Natural killer cell treated with Interleukin-12 subunit alpha and Interleukin-12 subunit beta and Interleukin-15 and Interleukin-18, amount 100 ng/mL, for 72 hours (primary cell): ENCODE measurements around the gene SIX5. TPM values are rescaled to one million over a fixed set of nuclear protein-coding genes. Genes with fewer than 3 reads are reported as not detected.
"Not testable (repeated sequence)": the region's sequence is repeated elsewhere in the genome, so short reads cannot be mapped to it uniquely, and the experiment has no call there.

Experiments
- ATAC-seq, 2 donors: fragments of 150-1000 bp; cut with Tn5 transposase in 1 of 2; sonication (Bioruptor Pico), chemical (Tn5 transposase) in 1 of 2; 2 replicates each; pipeline ENCODE4 v1.10.0; 2021
- DNase-seq: peaks from one replicate; pipeline ENCODE4 v3.0.0; 2022; ENCODE audit warnings: low spot score
- H3K27ac Mint-ChIP-seq, 2 donors: 1 replicate in 1 of 2; 2 replicates in 1 of 2; pipeline ENCODE4 v1.8.0; 2022; ENCODE audit warnings: mixed read lengths in 2 of 2, mild to moderate bottlenecking in 1 of 2, moderate library complexity in 1 of 2
- H3K27me3 Mint-ChIP-seq, 2 donors: 1 replicate in 1 of 2; 2 replicates in 1 of 2; pipeline ENCODE4 v1.8.0; 2022; ENCODE audit warnings: mixed read lengths in 2 of 2
- H3K36me3 Mint-ChIP-seq: one replicate; pipeline ENCODE4 v1.8.0; 2022; ENCODE audit warnings: mixed read lengths
- H3K4me1 Mint-ChIP-seq, 2 donors: 1 replicate in 1 of 2; 2 replicates in 1 of 2; pipeline ENCODE4 v1.8.0; 2022; ENCODE audit warnings: low read depth in 2 of 2, mixed read lengths in 2 of 2, mild to moderate bottlenecking in 1 of 2
- H3K4me3 Mint-ChIP-seq: one replicate; pipeline ENCODE4 v1.8.0; 2022; ENCODE audit warnings: mixed read lengths
- H3K9me3 Mint-ChIP-seq: 2 replicates; pipeline ENCODE4 v1.8.0; 2022; ENCODE audit warnings: mixed read lengths
- total RNA-seq, 2 donors: library from RNA; stranded (reverse); gene quantifications; one replicate each; pipeline ENCODE4 v1.2.3, GENCODE V29; 2022

Gene SIX5
- total RNA-seq, 2 donors from 2014 or later, result 3.0 to 3.6 TPM

DNA sequence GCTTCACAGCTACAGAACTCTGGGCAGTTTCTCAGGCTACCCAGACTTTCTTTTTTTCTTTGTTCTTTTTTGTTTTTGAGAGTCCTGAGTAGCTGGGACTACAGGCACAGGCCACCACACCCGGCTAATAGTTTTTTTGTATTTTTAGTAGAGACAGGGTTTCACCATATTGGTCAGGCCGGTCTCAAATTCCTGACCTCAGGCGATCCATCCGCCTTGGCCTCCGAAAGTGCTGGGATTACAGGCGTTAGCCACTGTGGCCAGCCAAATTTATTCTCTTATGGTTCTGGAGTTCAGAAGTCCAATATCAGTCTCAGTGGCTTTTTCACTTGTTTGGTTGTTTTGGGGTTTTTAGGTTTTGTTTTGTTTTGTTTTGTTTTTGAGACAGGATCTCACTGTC lies 23.4 kb downstream of the SIX5 start:
- H3K9me3 Mint-ChIP-seq, result no peaks in the 10 kb centered on the region
- no peak overlapping the region for H3K27ac Mint-ChIP-seq
- no peaks in the 10 kb centered on the region for H3K4me1 Mint-ChIP-seq
- no peaks in the 10 kb centered on the region for H3K36me3 Mint-ChIP-seq
- H3K27me3 Mint-ChIP-seq, result peaks cover 9 to 11% of the 10 kb centered on the region in 2 donors
- no peak overlapping the region for H3K4me3 Mint-ChIP-seq
- no peak for ATAC-seq
- no peak for DNase-seq

DNA sequence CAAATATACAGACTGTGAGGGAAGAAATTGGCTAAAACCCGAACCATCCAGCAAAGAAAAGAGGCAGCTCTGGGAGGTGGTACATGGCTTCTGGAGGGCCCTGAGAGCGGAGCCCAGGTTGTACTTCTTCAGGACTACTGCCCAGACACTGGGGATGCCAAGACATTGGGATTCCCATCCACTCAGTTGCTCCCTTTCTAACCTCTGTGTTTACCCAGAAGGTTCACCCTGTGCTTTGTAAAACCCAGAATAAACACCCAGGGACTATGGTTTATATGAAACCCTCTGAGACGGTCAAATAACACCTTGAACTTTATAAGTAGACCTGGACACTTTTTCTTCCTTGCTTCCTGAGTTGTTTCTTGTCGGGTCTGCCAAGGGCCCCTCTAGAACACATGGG lies 26.1 kb downstream of the SIX5 start:
- Mint-ChIP-seq H3K4me3 (no peak overlapping the region), H3K36me3 (no peaks in the 10 kb centered on the region), H3K4me1 (no peaks in the 10 kb centered on the region), H3K27ac (no peak overlapping the region), H3K27me3 (peaks cover 14% of the 10 kb centered on the region in 2 donors), H3K9me3 (no peaks in the 10 kb centered on the region)
- ATAC-seq (no peak), DNase-seq (no peak)

DNA sequence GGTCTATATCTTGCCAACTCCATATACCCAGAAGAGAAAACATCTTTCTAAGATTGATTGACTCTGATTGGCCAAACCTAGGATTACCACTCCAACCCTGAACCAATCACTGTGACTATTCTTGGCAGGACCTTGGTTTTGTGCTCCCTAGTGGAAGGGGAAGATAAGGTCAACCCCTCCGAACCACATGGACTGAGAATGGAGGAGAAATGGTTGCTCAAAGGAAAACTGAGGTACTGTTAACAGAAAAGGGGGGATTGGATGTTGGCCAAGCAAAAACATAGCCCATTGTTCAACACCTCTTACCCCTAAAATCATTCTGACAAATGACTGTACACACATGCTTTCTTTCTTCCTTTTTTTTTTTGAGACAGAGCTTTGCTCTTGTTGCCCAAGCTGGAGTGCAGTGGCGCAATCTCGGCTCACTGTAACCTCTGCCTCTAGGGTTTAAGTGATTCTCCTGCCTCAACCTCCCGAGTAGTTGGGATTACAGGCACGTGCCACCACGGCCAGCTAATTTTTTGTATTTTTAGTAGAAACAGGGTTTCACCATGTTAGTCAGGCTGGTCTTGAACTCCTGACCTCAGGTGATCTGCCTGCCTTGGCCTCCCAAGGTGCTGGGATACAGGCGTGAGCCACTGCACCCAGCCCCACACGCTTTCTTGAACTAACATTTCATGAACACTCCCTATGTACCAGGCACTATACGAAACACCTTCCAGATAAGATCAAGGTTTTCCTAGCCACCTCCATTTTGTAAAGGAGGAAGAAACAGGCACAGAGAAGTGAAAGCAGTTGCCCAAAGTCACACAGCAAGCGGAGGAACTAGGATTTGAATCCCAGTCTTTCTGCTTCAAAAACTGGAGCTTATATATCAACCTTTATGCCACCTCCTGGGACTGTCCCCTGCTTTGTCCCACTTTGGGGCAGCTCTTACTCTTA lies 29.3 kb downstream of the SIX5 start:
- DNase-seq (no peak), ATAC-seq (no peak)
- Mint-ChIP-seq H3K27ac (no peak overlapping the region), H3K4me3 (no peak overlapping the region), H3K4me1 (no peaks in the 10 kb centered on the region), H3K36me3 (no peaks in the 10 kb centered on the region), H3K9me3 (no peaks in the 10 kb centered on the region), H3K27me3 (peaks cover 6 to 11% of the 10 kb centered on the region in 2 donors)

DNA sequence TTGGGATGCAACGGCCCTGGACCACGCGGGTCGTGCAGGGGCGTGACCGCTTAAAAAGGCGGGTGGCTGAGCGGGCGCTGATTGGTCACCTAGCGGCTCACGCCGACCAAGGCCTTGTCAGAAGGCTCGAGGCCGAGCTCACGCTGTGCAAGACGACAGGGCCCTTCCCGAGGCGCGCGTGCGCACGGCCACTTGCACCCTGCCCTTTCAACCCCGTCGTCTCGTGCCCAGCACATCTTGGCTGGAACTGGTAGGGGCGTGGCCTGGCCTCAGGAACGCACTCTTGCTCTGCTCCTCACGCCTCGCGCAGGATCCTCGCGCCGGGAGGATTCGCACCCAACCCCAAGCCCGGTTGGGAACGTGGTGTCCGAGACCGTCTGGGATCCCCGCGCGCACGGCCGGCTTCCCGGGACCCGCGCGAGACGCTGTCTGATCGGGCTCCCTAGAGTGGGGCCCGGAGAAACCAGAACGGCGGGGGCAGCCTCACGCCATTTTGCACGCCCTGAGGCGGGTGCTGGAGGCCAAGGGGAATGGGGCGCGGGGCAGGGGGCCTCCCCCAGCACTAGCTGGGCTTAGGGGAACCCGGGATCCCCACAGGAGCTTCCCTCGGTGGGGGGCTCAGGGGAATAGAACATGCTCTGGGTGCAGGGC lies 35.8 kb downstream of the SIX5 start, which contains the start of gene MEIOSIN:
TSS of gene MEIOSIN (plus strand) at position 280 of the 651 bp plus-strand sequence. CDS start 1,938 bp downstream, outside the sequence.
- Mint-ChIP-seq H3K4me3 (no peak within 1 kb of the TSS), H3K4me1 (peaks cover 19 to 20% of the 10 kb centered on the region in 2 donors), H3K27me3 (peaks cover 4 to 5% of the 10 kb centered on the region in 2 donors), H3K27ac (no peak within 1 kb of the TSS), H3K36me3 (no peaks in the 10 kb centered on the region), H3K9me3 (no peaks in the 10 kb centered on the region)
- ATAC-seq (no peak), DNase-seq (no peak)

DNA sequence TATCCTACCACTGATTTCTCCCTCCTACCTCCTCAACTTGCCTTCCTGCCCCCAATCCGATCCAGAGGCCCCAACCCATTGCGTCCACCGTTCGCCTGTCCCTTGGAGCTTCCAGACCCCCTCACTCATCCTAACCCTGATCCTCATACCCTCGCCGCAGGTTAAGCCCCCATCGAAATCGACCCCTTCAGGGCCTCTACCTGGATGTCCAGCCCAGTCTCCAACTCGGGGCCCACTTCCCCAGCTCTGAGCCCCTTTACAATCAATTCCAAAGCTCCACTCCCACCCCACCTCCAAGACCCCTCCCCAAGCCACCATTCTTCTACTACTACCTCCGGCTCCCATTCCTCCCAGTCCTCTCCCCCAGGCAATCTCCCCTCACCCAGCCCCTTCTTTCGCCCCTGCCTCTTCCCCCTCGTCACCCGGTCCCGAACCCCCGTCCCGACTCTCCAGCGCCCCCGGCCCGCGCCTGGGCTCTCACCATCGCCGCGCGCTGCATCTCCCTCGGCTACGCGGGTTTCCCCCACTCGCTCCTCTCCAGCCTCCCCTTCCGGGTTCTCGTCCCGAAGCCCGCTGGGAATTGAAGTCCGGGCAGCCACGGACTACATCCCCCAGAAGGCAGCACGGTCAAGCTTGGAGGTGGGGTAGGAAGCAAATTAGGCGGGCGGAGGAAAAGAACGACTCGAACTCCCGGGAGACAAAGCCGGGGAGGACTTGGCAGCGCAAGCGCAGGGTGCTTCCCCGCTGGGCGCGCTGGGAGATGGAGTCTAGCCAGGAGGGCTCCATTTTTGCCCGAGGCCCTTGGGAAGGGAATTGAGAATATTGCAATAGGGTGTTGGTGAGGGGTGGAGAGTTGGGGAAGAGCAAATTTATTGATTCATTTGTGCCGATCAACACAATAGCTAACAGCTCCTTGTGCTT lies 38.4 kb downstream of the SIX5 start, which contains the start of gene FBXO46:
TSS of gene FBXO46 (minus strand) at position 529 of the 921 bp plus-strand sequence. CDS start 17,401 bp downstream, outside the sequence.
- peak within 1 kb of the TSS; percentile 74 to 92 for H3K27ac Mint-ChIP-seq
- peak; percentile 95 for DNase-seq
- peak; percentile 99 for ATAC-seq
- no peaks in the 10 kb centered on the region for H3K36me3 Mint-ChIP-seq
- H3K4me1 Mint-ChIP-seq, result peaks cover 25 to 29% of the 10 kb centered on the region in 2 donors
- H3K9me3 Mint-ChIP-seq, result no peaks in the 10 kb centered on the region
- H3K27me3 Mint-ChIP-seq, result no peaks in the 10 kb centered on the region
- peak within 1 kb of the TSS; percentile 99 for H3K4me3 Mint-ChIP-seq

DNA sequence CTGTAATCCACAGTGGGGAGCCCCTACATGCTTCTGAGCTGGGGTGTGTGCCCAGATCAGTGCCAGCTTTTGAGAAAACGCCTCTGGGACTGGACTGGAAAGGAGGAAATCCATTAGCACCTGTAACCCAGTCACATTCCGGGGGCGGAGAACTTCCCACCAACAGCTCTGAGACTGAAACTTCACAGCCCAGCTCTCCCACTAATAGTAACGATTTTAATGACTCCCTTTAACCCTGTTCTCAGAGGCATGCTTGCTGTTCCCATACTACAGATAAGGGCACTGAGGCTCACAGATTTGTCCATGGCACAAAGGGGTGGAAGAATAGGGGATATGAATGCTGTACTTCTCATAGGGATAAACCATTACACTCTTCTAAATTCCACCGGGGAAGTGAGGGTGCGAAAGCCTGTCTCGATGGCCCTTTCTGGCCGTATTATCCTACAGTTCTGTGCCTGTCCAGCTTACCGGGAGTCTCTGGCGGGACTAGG lies 39.2 kb downstream of the SIX5 start:
- Mint-ChIP-seq H3K27me3 (no peaks in the 10 kb centered on the region), H3K9me3 (no peaks in the 10 kb centered on the region), H3K36me3 (no peaks in the 10 kb centered on the region), H3K27ac (peak overlapping the region; percentile 74 to 92), H3K4me1 (peaks cover 25 to 29% of the 10 kb centered on the region in 2 donors), H3K4me3 (peak overlapping the region; percentile 99)
- DNase-seq (no peak), ATAC-seq (no peak)

DNA sequence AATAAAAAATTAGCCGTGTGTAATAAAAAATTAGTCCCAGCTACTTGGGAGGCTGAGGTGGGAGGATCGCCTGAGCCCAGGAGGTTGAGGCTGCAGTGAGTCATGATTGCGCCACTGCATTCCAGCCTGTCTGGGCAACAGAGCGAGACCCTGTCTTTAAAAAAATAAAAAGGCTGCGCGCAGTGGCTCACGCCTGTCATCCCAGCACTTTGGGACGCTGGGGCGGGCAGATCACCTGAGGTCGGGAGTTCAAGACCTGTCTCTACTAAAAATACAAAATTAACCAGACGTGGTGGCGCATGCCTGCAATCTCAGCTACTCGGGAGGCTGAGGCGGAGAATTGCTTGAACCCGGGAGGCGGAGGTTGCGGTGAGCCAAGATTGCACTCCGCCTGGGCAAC lies 40.4 kb downstream of the SIX5 start:
- H3K27ac Mint-ChIP-seq, H3K4me3 Mint-ChIP-seq: not testable (repeated sequence)

DNA sequence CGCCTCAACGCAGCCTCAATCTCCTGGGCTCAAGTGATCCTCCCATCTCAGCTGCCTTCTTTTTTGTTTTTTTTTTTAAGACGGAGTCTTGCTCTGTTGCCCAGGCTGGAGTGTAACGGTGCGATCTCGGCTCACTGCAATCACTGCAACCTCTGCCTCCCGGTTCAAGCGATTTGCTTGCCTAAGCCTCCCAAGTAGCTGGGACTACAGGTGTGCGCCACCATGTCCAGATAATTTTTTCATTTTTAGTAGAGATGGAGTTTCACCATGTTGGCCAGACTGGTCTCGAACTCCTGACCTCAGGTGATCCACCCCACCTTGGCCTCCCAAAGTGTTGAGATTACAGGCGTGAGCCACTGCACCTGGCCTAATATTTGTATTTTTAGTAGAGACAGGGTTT lies 49.0 kb downstream of the SIX5 start:
- not testable (repeated sequence) for H3K27me3 Mint-ChIP-seq, DNase-seq, H3K4me3 Mint-ChIP-seq, ATAC-seq, H3K9me3 Mint-ChIP-seq, H3K36me3 Mint-ChIP-seq
- H3K27ac Mint-ChIP-seq, result peak overlapping the region in 1 of 2 donors; percentile 37
- H3K4me1 Mint-ChIP-seq, result peaks cover 29 to 36% of the 10 kb centered on the region in 2 donors

More for the DNA sequence above, 40.4 kb downstream of the SIX5 start:
- not testable (repeated sequence) for ATAC-seq, H3K36me3 Mint-ChIP-seq, H3K27me3 Mint-ChIP-seq, DNase-seq, H3K9me3 Mint-ChIP-seq
- peaks cover 25 to 33% of the 10 kb centered on the region in 2 donors for H3K4me1 Mint-ChIP-seq

DNA sequence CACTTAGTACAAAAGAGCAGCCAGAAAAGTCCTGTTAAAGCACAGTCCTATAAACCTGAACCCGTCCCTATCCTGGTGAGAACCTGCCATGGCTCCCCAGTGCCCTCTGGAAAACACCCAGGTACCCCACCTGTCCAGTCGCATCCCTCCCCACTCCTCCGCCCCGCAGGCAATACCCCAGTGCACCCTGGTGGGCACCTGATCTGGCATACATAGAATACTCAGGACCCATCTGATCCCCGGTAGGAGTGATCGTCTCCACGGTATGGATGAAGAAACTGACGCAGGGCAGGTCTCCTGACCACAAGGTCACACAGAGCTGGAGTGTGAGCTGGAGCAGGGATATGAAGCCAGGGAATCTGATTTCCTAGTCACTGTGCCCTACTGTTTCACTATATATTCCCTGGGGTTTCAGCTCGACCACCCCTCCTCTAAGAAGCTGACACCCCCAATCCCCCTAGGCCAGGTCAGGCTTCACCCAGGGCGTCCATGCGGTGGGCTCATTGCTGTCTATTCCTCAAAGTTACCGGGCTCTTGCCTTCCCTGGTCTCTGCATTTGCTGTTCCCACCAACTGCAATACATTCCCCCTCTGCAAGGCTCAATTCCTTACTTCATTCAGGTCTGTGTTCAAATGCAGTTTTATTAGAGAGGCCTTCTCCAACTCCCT lies 50.9 kb downstream of the SIX5 start:
- Mint-ChIP-seq H3K27me3 (no peaks in the 10 kb centered on the region), H3K4me1 (peaks cover 31 to 35% of the 10 kb centered on the region in 2 donors), H3K36me3 (no peaks in the 10 kb centered on the region), H3K27ac (peak overlapping the region; percentile 89 to 91), H3K9me3 (no peaks in the 10 kb centered on the region), H3K4me3 (peak overlapping the region; percentile 87)
- DNase-seq, result no peak
- ATAC-seq, result no peak

DNA sequence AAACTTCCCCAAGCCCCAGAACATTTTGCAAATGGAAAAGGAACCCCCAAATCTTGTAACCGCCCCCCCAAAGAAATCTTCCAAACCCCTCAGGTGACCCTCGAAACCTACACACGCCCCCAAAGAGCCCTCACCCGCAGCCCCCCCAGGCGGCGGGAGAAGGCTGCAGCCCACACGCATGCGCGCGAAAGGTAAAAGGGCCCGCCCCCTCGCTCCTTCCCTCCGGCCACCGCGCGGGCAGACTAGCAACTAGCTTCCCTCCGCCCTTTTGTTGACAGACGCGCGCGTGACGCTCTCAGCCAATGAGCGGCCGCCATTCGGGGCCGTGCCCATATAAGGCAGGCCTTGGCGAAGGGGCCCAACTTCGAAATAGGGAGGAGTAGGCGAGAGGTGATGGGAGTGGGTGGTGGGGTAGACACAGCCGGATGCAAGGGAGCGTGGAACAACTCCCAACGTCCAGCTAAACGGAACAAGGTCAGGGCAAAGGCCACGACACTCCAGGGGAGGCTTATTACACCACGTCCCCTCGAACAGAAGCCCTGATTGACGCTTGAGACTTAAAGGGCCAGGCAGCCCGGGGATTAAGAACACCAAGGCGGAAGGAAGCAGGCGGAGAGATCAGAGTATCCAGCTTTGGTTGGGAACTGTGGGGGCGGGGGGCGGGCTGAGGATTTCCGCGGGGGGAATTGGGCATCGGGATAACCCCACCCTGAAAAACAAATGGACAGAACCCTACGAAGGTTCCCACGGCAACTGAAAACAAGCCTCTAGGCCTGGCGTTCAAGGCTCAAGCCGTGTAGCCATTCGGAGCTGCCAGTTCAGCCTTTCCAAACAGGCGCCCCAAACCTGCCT lies 51.7 kb downstream of the SIX5 start:
- peak overlapping the region; percentile 87 for H3K4me3 Mint-ChIP-seq
- no peaks in the 10 kb centered on the region for H3K27me3 Mint-ChIP-seq
- DNase-seq (peak; percentile 99), ATAC-seq (peak; percentile 99 to 100)
- peak overlapping the region; percentile 89 to 91 for H3K27ac Mint-ChIP-seq
- H3K4me1 Mint-ChIP-seq, result peaks cover 31 to 35% of the 10 kb centered on the region in 2 donors
- no peaks in the 10 kb centered on the region for H3K9me3 Mint-ChIP-seq
- no peaks in the 10 kb centered on the region for H3K36me3 Mint-ChIP-seq

DNA sequence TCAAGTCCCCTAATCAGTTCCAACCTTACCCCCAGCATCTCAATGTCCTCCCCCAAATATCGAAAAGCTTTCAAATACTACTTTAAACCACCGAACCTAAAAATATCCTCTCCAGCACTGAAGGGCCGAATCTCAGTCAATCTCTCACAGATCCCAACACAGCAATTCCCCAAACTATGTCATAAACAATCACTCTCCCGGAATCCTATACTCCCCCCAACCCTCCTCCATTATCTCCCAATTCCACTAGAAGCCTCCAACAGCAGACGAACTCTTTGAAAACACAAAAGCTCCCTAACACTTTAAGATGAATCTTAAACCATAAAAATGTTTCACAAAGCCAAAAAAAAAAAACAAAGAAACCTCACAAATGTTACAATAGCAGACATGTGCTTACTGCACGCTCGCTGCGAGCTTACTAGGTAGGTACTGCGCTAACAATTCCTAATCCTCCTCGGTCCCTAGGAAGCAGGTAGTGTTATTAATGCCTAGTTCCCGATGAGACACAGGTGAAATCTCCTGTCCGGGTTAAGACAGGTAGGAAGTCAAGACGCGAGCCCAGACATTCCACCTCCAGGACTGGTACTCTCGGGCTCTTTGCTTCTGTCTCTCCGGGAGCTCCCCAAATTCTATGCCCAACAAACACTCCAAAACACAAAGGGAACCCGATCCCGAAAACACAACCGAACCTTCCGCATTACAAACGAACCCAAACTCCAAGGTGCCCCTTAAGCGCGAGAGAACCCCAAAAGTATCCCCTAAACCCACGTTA lies 52.5 kb downstream of the SIX5 start:
- Mint-ChIP-seq H3K4me3 (peak overlapping the region; percentile 87), H3K4me1 (peaks cover 31 to 35% of the 10 kb centered on the region in 2 donors), H3K9me3 (no peaks in the 10 kb centered on the region), H3K36me3 (no peaks in the 10 kb centered on the region), H3K27me3 (no peaks in the 10 kb centered on the region), H3K27ac (peak overlapping the region; percentile 89 to 91)
- ATAC-seq (no peak), DNase-seq (no peak)
